Astrocyte (in vitro differentiated cells and primary cell): ENCODE data around the gene ARSI. TPM values are rescaled to one million over a fixed set of nuclear protein-coding genes. Genes with fewer than 3 reads are reported as not detected.

Experiments used
- DNase-seq: peaks from one replicate; pipeline ENCODE4 v3.0.0-alpha.2; 2010; ENCODE audit warnings: low read depth
- FAIRE-seq: peaks from 2 replicates; lab custom pipeline; 2011; peaks lifted over from hg19 to GRCh38; lab: Jason Lieb, UNC
- H2AFZ ChIP-seq: 2 replicates; pipeline ENCODE4 v1.6.0; 2012; ENCODE audit warnings: low read depth, low read length, inconsistent platforms
- H3K27ac ChIP-seq: 2 replicates; pipeline ENCODE4 v1.5.1; 2011; ENCODE audit warnings: low read depth, low read length, inconsistent platforms
- H3K27me3 ChIP-seq: 2 replicates; pipeline ENCODE4 v1.6.0; 2011; ENCODE audit warnings: low read length, inconsistent platforms; ENCODE audit not compliant: insufficient read depth
- H3K36me3 ChIP-seq: 2 replicates; pipeline ENCODE4 v1.5.1; 2011; ENCODE audit warnings: low read length, inconsistent platforms; ENCODE audit not compliant: insufficient read depth
- H3K4me1 ChIP-seq: 2 replicates; pipeline ENCODE4 v1.5.1; 2011; ENCODE audit warnings: low read length, inconsistent platforms; ENCODE audit not compliant: insufficient read depth
- H3K4me2 ChIP-seq: 2 replicates; pipeline ENCODE4 v1.6.0; 2012; ENCODE audit warnings: low read length, inconsistent platforms
- H3K4me3 ChIP-seq: 2 replicates; pipeline ENCODE4 v1.5.1; 2011; ENCODE audit warnings: low read depth, mild to moderate bottlenecking, low read length, inconsistent platforms; ENCODE audit not compliant: insufficient read depth
- H3K79me2 ChIP-seq: 2 replicates; pipeline ENCODE4 v1.6.0; 2012; ENCODE audit warnings: mild to moderate bottlenecking, low read length, inconsistent platforms; ENCODE audit not compliant: insufficient read depth
- H3K9ac ChIP-seq: 2 replicates; pipeline ENCODE4 v1.6.0; 2012; ENCODE audit warnings: mild to moderate bottlenecking, low read length, inconsistent platforms
- H3K9me3 ChIP-seq: 2 replicates; pipeline ENCODE4 v1.5.1; 2012; ENCODE audit warnings: low read depth, mild to moderate bottlenecking, low read length, inconsistent platforms; ENCODE audit not compliant: insufficient read depth
- H4K20me1 ChIP-seq: 2 replicates; pipeline ENCODE4 v1.6.0; 2012; ENCODE audit warnings: low read length, inconsistent platforms; ENCODE audit not compliant: insufficient read depth
- H3K27ac Mint-ChIP-seq: one replicate; pipeline ENCODE4 v1.8.0; 2021; ENCODE audit warnings: mild to moderate bottlenecking, mixed read lengths; ENCODE audit not compliant: unreplicated experiment
- H3K27me3 Mint-ChIP-seq: one replicate; pipeline ENCODE4 v1.8.0; 2021; ENCODE audit warnings: low read depth, mixed read lengths; ENCODE audit not compliant: unreplicated experiment
- H3K36me3 Mint-ChIP-seq: one replicate; pipeline ENCODE4 v1.8.0; 2021; ENCODE audit warnings: low read depth, mixed read lengths; ENCODE audit not compliant: unreplicated experiment
- H3K4me1 Mint-ChIP-seq: one replicate; pipeline ENCODE4 v1.8.0; 2021; ENCODE audit warnings: low read depth, mixed read lengths; ENCODE audit not compliant: unreplicated experiment
- H3K4me3 Mint-ChIP-seq: one replicate; pipeline ENCODE4 v1.8.0; 2021; ENCODE audit warnings: mild to moderate bottlenecking, moderate library complexity, mixed read lengths; ENCODE audit not compliant: unreplicated experiment
- H3K9me3 Mint-ChIP-seq: one replicate; pipeline ENCODE4 v1.8.0; 2021; ENCODE audit warnings: mild to moderate bottlenecking, mixed read lengths; ENCODE audit not compliant: unreplicated experiment
- EZH2 ChIP-seq: IDR thresholded peaks from 2 replicates; pipeline ENCODE4 v1.6.1; 2012; ENCODE audit warnings: mild to moderate bottlenecking, low read length, inconsistent platforms; ENCODE audit not compliant: insufficient read depth
- total RNA-seq: library from RNA; stranded (reverse); gene quantifications from 2 replicates; pipeline ENCODE4 v1.2.1, GENCODE V29; 2021
- TF ChIP-seq, protein P1 (sequence below): IDR thresholded peaks from 2 replicates; pipeline ENCODE4 v1.5.1; 2011; ENCODE audit warnings: low read depth, mild to moderate bottlenecking, inconsistent platforms, low read length, moderate library complexity; ENCODE audit not compliant: insufficient read depth

ARSI gene
- total RNA-seq, 1 donor from 2014 or later = 23.0 TPM

DNA sequence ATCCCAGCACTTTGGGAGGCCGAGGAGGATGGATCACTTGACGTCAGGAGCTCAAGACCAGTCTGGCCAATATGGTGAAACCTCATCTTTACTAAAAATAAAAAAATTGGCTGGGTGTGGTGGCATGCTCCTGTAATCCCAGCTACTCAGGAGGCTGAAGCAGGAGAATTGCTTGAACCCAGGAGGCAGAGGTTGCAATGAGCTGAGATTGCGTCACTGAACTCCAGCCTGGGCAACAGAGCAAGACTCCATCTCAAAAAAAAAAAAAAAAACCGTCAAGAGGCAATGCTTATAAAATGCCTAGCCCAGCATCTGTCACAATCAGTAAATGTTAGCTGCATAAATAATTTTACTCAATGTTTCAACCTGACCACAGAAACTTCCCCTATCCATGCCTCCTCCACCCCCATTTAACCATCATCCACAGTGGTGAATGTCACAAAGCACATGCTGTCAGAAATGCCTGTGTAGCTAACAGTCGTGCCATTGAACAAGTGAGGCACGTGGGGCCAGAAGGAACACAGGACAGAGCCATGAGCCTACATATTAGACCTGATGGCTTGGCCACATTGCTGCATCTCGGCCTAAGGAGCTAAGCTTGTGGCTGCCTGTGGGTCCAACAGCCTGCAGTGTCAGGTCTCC lies 38.0 kb upstream of the ARSI start:
- no peak for FAIRE-seq
- H2AFZ ChIP-seq = no peak overlapping the region
- H3K36me3 Mint-ChIP-seq = peaks cover 3% of the 10 kb centered on the region
- H3K4me1 ChIP-seq = no peaks in the 10 kb centered on the region
- H3K4me1 Mint-ChIP-seq = peaks cover 10% of the 10 kb centered on the region
- H3K27me3 Mint-ChIP-seq = peaks cover 4% of the 10 kb centered on the region
- H3K79me2 ChIP-seq = no peaks in the 10 kb centered on the region
- H3K9me3 ChIP-seq = no peaks in the 10 kb centered on the region
- H3K4me3 Mint-ChIP-seq = no peak overlapping the region
- no peaks in the 10 kb centered on the region for H3K9me3 Mint-ChIP-seq
- H3K27ac ChIP-seq = no peak overlapping the region
- H3K36me3 ChIP-seq = no peaks in the 10 kb centered on the region
- no peaks in the 10 kb centered on the region for H4K20me1 ChIP-seq
- H3K9ac ChIP-seq = no peak overlapping the region
- no peak for TF ChIP-seq EZH2
- TF ChIP-seq, protein P1, sequence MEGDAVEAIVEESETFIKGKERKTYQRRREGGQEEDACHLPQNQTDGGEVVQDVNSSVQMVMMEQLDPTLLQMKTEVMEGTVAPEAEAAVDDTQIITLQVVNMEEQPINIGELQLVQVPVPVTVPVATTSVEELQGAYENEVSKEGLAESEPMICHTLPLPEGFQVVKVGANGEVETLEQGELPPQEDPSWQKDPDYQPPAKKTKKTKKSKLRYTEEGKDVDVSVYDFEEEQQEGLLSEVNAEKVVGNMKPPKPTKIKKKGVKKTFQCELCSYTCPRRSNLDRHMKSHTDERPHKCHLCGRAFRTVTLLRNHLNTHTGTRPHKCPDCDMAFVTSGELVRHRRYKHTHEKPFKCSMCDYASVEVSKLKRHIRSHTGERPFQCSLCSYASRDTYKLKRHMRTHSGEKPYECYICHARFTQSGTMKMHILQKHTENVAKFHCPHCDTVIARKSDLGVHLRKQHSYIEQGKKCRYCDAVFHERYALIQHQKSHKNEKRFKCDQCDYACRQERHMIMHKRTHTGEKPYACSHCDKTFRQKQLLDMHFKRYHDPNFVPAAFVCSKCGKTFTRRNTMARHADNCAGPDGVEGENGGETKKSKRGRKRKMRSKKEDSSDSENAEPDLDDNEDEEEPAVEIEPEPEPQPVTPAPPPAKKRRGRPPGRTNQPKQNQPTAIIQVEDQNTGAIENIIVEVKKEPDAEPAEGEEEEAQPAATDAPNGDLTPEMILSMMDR = no peak
- DNase-seq = no peak
- H3K27ac Mint-ChIP-seq = no peak overlapping the region
- no peak overlapping the region for H3K4me3 ChIP-seq
- H3K27me3 ChIP-seq = no peaks in the 10 kb centered on the region
- H3K4me2 ChIP-seq = no peak overlapping the region

DNA sequence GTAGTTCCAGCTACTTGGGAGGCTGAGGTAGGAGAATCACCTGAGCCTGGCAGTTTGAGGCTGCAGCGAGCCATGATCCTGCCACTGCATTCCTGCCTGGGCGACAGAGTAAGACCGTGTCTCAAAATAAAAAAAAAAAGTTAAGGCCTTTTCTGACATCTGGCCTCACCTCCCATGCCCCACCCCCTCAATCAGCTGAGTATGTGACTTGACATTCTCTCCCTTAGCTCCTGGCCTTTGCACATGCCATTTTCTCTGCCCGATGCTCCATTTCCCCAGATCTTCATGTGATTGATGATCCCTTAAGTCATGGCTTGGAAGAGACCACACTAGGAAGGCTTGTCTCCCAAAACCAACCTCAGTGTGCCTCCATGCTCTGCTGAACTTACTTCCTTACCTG lies 37.1 kb upstream of the ARSI start:
- Histone ChIP-seq H3K9ac (no peak overlapping the region), H3K4me3 (no peak overlapping the region), H3K27ac (no peak overlapping the region), H3K4me1 (no peaks in the 10 kb centered on the region), H3K9me3 (no peaks in the 10 kb centered on the region), H3K79me2 (no peaks in the 10 kb centered on the region), H3K36me3 (no peaks in the 10 kb centered on the region), H3K27me3 (no peaks in the 10 kb centered on the region), H2AFZ (no peak overlapping the region), H4K20me1 (no peaks in the 10 kb centered on the region), H3K4me2 (no peak overlapping the region)
- FAIRE-seq (no peak), DNase-seq (no peak)
- peaks cover 9% of the 10 kb centered on the region for H3K4me1 Mint-ChIP-seq
- H3K27ac Mint-ChIP-seq = peak overlapping the region; percentile 2
- H3K27me3 Mint-ChIP-seq = peaks cover 4% of the 10 kb centered on the region
- H3K36me3 Mint-ChIP-seq = peaks cover 3% of the 10 kb centered on the region
- no peak overlapping the region for H3K4me3 Mint-ChIP-seq
- TF ChIP-seq, protein P1 = no peak
- no peak for TF ChIP-seq EZH2
- no peaks in the 10 kb centered on the region for H3K9me3 Mint-ChIP-seq

DNA sequence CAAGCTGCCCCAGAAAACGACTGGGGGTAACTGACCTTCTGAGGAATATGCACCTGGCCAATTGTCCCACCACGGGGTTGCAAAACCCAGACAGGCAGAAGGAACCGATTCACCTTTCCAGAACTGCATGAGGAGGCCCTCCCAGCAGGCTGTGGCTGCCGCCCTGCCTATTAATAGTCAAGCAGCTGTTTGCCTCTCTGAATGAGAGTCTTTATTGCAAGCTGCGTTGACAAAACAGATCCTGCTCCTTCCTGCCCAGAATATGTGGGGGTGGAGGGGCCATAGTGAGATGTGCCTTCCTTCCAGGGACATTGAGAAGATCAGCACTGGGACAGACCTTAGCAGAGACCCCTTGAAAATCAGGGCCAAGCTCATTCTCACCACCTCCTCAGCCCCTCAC lies 36.5 kb upstream of the ARSI start:
- Histone ChIP-seq H2AFZ (no peak overlapping the region), H3K4me2 (no peak overlapping the region), H3K4me3 (no peak overlapping the region), H3K4me1 (no peaks in the 10 kb centered on the region), H3K27ac (no peak overlapping the region), H3K9me3 (no peaks in the 10 kb centered on the region), H3K79me2 (no peaks in the 10 kb centered on the region), H3K27me3 (no peaks in the 10 kb centered on the region), H3K9ac (no peak overlapping the region), H3K36me3 (no peaks in the 10 kb centered on the region), H4K20me1 (no peaks in the 10 kb centered on the region)
- no peak for TF ChIP-seq EZH2
- TF ChIP-seq, protein P1 = no peak
- Mint-ChIP-seq H3K36me3 (peaks cover 3% of the 10 kb centered on the region), H3K4me3 (no peak overlapping the region), H3K27ac (no peak overlapping the region), H3K27me3 (peaks cover 4% of the 10 kb centered on the region), H3K4me1 (peaks cover 11% of the 10 kb centered on the region), H3K9me3 (no peaks in the 10 kb centered on the region)
- no peak for DNase-seq
- FAIRE-seq = no peak
